HG03558 (cell line): ENCODE data around the gene INSYN2A.

Experiments
- ATAC-seq: cut with Tn5 transposase; IDR thresholded peaks from one replicate; pipeline ENCODE4 v1.9.1; 2021; ENCODE audit warnings: moderate number of reproducible peaks; ENCODE audit not compliant: unreplicated experiment; ENCODE audit errors: extremely low read depth

Gene INSYN2A

GRCh38 chr10:127197154-127197432 lies 702 bp upstream of the INSYN2A start:
- no peak for ATAC-seq

DNA sequence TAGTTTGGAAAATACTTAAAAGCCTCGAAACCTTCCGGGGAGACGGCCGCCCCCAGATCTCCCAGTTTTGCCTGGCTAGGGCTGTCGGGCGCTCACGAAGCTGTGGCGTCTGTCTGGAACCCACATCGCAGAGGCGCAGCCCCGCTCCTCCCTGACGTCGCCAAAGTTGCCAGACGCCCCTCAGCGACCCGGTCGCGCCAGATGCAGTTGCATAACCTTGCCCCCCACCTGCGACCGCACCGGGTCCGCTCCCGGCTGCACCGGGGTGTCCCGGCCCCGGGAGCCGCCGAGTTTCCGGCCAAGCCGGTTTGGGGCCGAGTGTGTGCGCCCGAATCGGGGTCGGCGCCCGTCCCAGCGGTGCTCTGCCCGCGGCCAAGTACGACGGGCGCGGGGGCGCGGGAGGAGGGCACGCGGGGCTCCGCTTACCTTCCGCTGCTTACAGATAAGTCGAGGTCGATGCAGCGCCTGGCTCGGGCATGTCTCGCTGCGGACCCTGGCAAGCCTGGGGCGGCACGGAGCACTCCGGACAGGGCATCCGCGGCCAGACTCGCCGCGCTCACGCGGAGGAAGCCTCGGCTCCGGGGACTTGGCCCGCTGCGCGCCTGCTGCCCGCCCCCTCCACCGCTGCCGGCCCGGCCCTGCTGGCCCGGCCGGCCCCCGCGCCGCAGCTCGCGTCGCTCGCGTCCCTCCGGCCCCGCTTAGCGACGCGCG lies 665 bp downstream of the INSYN2A start:
- ATAC-seq: no peak

GRCh38 chr10:127195041-127195506 lies 1.3 kb downstream of the INSYN2A start:
- no peak for ATAC-seq

DNA sequence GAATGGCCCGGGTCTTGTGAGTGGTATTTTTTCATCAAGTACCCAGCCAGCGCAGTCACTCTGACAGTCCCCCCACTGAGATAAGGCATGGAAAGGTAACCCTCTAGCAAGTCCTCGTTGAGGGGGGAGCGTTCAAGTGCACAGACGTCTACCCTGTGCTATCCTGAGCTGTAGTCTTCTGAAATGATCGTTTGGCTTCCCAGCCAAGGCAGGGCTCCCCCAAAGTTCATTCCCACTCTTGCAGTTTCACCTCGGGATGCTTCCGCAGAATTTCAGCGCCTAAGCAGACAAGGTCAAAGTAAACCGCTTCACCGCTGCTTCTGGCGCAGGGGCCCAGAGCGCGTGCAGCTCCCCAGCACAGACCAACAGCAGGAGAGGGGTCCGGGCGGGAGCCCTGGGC lies 1.8 kb downstream of the INSYN2A start:
- no peak for ATAC-seq

DNA sequence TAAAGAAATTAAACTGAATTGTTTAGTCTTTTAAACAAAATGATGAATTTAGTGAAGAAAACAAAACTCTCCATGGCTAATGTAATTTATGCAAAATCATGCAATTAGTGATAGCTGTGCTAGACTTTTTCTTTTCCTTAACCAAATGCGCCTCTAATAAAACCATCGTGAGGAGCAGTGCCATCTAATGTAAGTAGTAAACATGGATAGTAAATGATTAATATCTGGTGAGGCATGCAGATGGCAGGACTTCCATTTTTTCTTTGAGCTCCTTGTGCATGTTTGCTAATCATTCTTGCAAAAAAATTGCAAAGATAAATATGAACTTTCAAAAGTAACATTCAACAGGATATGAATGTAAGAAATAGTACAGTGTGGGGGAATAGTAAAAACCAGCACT lies 2.3 kb downstream of the INSYN2A start:
- ATAC-seq: no peak

- no peak for ATAC-seq
Observed at GRCh38 chr10:127193125-127193524, 3.3 kb downstream of the INSYN2A start.

GRCh38 chr10:127190427-127190826 lies 6.0 kb downstream of the INSYN2A start:
- no peak for ATAC-seq

GRCh38 chr10:127189226-127189625 lies 7.2 kb downstream of the INSYN2A start:
- no peak for ATAC-seq

GRCh38 chr10:127186813-127187212 lies 9.6 kb downstream of the INSYN2A start:
- no peak for ATAC-seq

GRCh38 chr10:127184582-127184981 lies 11.8 kb downstream of the INSYN2A start:
- ATAC-seq: no peak

GRCh38 chr10:127182161-127182560 lies 14.2 kb downstream of the INSYN2A start:
- no peak for ATAC-seq

- ATAC-seq: no peak
Observed at GRCh38 chr10:127179612-127180250, 16.7 kb downstream of the INSYN2A start.

- no peak for ATAC-seq
Observed at GRCh38 chr10:127176649-127177048, 19.7 kb downstream of the INSYN2A start.

DNA sequence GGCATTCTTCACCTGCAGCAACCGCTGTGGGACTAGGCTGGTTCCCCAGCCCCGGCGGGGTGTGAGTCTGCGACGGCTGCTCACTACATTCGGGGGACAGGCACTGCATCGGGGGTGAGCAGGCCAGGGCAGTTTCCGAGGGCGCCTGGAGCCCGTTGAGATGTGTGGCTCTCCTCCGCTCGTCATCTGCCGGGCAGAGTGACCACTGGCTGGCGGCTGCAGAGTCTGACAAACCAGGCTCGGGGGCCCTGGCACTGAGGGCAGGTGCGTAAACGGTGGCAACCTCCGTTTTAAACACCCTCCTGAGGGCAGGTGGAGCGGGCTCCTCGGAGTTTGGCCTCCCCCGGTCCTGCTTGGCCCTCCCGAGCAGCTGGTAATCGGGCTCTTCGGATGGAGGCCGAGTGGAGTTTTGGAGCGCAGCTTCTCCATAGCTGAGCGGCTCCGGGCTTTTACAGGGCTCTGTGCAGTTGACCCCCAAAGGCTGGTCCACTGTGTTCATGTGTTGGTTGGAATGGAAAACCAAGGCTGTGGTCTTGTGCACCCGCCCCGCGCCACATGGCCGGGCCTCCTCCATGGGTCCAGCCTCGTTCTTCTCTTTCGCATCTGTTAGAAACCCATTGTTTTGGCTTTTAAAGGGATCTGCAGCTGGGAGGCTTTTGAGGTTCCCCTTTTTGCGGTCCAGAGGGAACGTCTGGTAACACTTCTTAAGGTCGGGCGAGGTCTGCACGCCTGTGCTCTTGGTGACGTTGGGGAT lies 20.9 kb downstream of the INSYN2A start:
- ATAC-seq: no peak

- no peak for ATAC-seq
Observed at GRCh38 chr10:127174866-127175265, 21.5 kb downstream of the INSYN2A start.

DNA sequence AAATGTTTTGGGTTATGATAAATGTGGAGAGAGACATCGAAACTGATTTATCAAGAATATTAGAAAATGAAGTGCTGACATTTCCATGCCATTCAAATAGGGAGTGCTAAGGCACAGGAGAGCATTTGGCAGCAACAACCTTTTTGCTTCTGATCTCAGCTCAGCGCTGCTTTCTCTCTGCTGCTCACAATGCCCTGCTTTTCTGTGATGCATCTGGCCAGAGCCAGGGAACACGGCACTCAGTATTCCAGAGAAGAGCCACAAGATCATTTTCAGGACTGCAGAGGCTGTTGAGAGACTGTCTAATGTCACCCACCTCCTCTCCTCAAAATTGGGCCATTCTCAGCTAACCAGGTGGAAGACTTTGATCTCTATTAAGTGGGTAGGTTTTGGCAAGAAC lies 28.1 kb downstream of the INSYN2A start:
- no peak for ATAC-seq

DNA sequence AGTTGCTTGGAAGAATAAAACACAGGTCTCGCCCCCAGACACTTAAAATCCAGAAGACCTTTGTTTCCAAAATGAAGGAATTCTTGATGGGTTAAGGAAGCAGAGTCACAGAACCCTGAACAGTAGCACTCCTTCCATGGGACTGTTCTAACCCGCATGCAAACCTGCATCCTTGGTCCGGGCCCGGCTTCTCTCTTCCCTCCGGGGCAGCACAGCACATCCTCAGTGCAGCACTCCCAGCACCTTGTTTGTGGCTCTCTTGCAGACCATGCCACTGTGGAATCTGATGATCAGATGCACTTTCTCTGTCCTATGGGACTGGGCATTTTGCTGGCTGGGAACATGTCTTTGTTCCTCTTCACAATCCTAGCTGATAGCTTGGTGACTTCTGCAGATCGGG lies 33.5 kb downstream of the INSYN2A start:
- no peak for ATAC-seq

DNA sequence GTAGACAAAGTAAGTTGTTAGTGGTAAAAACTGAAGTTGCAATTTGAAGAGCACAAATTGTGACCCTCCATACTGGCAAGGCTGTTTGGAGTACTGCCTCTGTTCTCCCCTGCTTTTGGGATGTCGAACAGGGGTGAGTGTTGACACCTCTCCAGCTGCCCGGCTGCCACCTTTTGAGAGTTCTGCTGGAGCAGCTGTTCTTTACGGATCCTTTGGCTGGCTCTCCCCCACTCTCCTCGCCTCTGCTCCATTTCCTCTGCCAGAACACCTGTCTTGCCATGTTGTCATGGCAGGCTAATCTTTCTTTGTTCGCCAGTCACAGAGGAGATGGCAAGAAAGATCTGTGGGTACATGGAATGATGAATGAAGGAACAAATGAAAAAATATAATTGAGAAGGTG lies 34.9 kb downstream of the INSYN2A start:
- ATAC-seq: no peak

DNA sequence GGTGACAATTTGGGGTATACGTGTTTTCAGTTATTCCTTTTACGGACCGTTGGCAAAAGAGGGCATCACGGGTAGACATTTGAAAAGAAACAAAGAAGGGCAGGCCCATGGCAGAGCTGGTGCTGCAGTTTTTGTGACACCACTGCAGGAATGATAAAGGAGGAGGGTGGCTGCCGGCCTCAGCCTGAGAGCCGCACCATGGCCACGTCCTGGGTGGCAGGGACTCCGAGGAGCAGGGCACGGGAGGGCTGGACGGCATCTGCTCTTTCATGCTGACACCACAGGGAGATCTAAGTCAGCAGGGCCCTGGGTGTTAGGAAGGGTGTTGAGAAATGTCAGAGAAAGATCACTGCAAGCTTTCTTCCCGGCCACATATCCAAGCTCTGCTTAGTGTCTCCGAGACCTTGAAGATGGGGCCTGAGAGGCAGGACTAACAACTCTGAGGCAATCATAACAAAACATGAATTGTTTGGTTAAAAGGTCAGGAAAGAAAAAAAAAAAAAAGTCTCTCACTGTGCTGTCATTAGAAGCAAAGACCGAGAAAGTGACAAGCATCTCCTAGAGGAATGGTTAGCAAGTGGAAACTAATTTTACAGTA lies 36.6 kb downstream of the INSYN2A start:
- no peak for ATAC-seq

DNA sequence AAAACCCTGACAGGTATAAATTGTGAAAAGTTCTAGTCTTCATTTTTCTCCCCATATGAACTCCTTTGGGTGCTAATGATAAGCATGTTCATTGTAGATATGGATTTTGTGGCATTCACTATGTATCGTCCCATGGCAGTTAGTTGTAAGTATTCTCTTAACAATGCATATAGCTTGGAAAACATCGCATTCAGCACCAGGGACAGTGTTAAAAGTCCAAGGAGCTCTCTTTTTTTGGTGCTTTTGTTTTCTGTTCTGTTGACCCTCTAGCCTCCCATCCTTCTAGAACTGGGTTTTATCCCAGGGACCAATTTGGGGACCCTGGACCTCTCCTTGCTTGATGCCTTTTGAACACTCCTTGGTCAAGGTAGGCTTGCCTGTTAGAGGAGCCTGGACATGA lies 37.7 kb downstream of the INSYN2A start:
- ATAC-seq: no peak

- no peak for ATAC-seq
Observed at GRCh38 chr10:127157506-127158200, 38.7 kb downstream of the INSYN2A start.
